Fibroblast of peridontal ligament (primary cell): Measurements from ENCODE around the gene HCN3.
A peak's percentile ranks its signal among the peaks of the same experiment; 100 is the strongest.
"Not testable (repeated sequence)": the region's sequence is repeated elsewhere in the genome, so short reads cannot be mapped to it uniquely, and the experiment has no call there.

Source experiments
- DNase-seq: peaks from one replicate; pipeline ENCODE4 v3.0.0-alpha.2; 2010; ENCODE audit errors: extremely low read depth

HCN3 gene

GRCh38 chr1:155284476-155284875 lies 7.2 kb downstream of the HCN3 start:
- DNase-seq: no peak

DNA sequence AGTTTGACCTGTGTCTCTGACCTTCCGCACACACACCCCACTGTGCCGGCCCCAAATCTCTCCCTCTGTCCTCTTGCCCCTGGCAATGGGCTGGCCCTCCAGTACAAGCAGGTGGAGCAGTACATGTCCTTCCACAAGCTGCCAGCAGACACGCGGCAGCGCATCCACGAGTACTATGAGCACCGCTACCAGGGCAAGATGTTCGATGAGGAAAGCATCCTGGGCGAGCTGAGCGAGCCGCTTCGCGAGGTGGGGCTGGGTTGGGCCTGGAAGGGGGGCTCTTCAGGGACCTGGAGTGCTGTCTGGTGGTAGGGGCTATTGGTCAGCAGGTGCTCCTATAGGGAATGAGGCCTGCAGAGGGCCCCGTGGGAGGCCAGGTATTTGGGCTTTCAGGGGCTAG lies 7.8 kb downstream of the HCN3 start:
- DNase-seq: no peak

- no peak for DNase-seq
These were observed 8.4 kb downstream of the HCN3 start for GRCh38 chr1:155285631-155286044.

GRCh38 chr1:155286544-155286943 lies 9.3 kb downstream of the HCN3 start:
- no peak for DNase-seq

DNA sequence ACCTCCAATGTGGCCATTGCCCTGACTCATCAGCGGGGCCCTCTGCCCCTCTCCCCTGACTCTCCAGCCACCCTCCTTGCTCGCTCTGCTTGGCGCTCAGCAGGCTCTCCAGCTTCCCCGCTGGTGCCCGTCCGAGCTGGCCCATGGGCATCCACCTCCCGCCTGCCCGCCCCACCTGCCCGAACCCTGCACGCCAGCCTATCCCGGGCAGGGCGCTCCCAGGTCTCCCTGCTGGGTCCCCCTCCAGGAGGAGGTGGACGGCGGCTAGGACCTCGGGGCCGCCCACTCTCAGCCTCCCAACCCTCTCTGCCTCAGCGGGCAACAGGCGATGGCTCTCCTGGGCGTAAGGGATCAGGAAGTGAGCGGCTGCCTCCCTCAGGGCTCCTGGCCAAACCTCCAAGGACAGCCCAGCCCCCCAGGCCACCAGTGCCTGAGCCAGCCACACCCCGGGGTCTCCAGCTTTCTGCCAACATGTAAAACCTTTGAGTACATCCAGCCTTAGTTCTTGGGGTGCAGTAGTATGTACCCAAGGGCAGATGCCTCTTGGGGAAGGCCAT lies 10.8 kb downstream of the HCN3 start:
- no peak for DNase-seq

GRCh38 chr1:155291006-155291405 lies 13.7 kb downstream of the HCN3 start:
- DNase-seq: not testable (repeated sequence)

DNA sequence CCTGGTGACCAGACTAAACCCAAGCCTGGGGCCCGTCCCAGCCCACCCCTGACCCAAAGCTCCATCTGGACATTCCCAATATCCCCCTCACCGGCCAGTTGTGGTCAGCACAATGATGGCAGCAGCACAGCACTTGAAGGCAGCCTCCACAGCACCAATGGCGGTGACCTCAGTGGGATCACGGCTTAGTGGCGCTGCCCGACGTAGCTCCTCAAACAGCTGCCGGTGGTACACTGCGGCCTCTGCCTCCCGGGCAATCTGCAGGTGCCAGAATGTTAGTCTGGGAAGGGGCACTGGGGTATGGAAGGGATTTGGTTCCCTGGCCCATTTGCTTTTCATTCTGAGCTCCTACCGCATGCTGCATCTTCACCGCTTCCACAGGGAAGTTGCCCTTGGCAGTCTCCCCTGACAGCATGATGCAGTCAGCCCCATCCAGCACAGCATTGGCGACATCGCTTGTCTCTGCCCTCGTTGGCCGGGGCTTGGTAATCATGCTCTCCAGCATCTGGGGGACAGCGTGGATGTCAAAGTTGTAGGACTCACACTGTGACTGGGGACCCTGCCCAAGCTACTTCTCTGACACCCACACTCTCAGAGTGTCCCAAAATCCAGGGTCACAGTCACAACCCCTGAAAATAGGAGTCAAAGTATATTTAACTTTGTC lies 16.0 kb downstream of the HCN3 start:
- no peak for DNase-seq

GRCh38 chr1:155294520-155295182 lies 17.4 kb downstream of the HCN3 start:
- DNase-seq: no peak

DNA sequence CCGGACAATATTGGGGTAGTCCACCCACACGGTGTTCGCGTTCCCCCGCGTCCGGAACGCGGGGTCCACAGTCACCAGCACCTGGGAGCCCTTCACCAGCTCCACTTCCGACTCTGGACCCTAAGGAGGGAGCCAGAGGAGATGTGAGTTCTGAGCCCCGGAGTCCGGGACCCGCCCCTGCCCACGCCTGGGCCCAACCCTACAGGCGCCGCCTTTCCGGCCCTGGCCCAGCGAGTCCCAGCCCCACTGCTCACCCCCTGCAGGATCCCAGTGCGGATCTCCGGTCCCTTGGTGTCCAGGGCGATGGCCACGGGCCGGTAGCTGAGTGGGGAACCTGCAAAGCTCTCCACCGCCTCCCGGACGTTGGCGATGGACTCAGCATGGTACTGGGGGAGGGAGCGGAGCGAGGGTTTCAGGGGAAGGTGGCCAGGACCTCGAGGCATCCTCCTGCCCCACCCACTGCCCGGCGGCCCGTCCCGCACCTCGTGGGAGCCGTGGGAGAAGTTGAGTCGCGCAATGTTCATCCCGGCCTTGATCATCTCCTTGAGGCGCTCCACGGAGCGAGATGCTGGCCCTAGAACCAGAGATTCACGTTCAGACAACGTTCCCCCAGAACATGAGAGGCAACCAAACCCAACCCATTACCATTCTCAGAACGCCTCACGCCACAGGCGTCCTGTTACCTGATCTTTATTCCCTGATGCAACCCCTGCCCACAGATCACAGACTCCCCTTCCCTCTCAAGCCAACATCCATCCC lies 18.1 kb downstream of the HCN3 start:
- no peak for DNase-seq

GRCh38 chr1:155295942-155296267 lies 18.6 kb downstream of the HCN3 start:
- DNase-seq: no peak

DNA sequence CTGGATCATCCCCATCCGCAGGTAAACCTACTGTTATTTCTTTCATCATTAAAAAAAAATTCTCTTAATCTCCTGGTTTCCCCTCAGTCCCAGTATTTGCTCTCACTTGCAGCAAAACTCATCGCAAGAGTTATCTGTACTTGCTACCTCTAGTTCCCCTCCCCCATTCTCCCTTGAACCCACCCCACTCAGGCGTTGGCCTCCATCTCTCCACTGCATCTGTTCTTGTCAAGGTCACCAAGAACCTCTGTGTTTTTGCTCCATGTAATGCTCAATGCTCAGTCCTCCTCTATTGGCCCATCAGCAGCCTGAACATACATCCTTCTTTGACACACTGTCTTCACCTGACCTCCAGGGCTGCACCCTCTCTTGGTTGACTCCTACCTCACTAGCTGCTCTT lies 19.4 kb downstream of the HCN3 start:
- no peak for DNase-seq

DNA sequence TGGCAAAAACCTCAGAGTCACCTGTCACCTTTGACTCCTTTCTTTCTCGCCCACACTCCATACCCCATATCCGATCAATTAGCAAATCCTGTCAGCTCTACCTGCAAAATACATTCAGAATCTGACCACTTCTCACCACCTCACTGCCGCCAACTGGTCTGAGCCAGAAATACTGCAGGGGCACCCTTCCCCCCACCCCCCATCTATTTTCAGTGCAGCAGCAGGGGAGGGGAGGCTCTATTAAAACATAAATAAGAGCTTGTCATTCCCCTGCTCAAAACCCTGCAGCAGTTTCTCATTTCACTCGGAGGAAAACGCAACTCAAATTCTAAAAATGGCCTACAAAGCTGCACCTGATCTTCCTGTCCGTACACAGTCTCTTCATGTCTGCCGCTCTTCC lies 20.1 kb downstream of the HCN3 start:
- DNase-seq: no peak

GRCh38 chr1:155300024-155300423 lies 22.8 kb downstream of the HCN3 start:
- DNase-seq: no peak

DNA sequence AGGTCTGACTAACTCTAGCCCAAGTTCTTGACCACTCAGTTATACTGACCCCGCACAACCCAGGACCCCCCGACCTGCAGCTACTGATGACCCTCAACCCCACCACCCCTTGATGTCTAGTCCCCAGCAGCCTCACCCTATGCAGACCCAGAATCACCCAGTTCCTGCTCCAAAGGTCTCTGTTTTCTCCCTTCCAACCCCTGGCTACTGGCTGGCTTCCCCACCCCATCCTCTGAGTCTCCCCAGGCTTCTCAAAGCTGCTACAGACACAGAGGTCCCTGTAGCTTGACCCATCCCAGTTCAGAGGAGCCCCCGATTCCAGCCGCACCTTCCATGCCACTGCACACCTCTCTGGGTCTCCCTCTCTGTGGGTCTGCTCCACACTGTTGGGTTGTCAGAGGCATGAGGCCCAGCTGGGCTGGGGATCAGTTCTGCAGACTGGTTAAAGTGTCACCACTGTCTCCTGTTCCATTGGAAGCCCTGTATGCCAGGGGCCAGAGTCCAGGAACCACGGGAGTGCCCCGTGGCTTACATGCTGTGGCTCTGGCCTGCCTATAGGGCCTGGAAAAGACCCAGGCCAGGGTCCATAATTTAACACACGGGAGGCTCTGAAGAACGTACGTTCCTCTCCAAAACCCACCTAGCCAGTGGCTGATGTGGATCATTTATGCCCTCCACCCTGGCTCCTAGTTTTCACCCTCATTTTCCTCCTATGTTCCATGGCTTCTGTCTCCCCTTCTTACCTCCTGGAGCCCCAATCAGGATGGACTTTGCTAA lies 23.5 kb downstream of the HCN3 start:
- no peak for DNase-seq

- DNase-seq: no peak
These were observed 24.1 kb downstream of the HCN3 start, which contains the start of gene PKLR for GRCh38 chr1:155301342-155301841. Gene PKLR, minus strand, starts transcription at chr1:155301438. Its CDS starts 43 bp downstream, at chr1:155301395.

GRCh38 chr1:155304558-155305063 lies 27.3 kb downstream of the HCN3 start:
- no peak for DNase-seq

DNA sequence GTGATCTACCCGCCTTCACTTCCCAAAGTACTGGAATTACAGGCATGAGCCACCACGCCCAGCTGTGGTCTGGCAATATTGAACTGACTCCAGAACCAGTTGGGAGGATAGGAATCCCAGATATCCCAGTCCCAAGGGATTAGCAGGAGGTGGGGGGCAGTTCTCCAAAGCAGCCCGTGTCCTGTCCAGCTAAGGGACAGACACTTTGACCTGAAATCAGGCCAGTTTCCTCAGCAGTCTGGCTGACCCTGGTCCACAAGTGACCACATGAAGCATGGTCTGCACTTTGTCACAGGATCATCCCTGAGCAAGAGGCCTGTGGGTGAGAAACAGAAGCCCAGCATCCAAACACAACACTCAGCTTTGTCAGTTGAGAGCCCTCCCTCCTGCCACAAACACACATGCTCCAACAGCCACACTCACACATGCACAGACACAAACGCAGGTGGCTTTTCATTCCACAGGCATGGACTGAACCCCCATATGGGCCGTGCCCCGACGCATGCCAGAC lies 28.7 kb downstream of the HCN3 start:
- peak; percentile 51 for DNase-seq

DNA sequence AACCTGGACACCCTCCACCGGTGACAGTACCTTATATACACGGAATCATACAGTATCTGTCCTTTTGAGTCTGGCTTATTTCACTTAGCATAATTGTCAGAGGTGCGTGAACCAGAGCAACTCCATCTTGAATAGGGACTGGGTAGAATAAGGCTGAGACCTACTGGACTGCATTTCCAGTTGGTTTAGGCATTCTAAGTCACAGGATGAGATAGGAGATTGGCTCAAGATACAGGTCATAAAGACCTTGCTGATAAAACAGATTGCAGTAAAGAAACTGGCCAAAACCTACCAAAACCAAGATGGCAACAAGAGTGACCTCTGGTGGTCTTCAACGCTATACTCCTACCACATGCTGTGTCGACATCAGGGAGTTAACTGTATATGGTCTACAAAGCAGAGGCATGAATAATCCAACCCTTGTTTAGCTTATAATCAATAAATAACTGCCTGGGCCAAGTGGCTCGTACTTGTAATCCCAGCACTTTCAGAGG lies 30.0 kb downstream of the HCN3 start:
- DNase-seq: peak; percentile 74

DNA sequence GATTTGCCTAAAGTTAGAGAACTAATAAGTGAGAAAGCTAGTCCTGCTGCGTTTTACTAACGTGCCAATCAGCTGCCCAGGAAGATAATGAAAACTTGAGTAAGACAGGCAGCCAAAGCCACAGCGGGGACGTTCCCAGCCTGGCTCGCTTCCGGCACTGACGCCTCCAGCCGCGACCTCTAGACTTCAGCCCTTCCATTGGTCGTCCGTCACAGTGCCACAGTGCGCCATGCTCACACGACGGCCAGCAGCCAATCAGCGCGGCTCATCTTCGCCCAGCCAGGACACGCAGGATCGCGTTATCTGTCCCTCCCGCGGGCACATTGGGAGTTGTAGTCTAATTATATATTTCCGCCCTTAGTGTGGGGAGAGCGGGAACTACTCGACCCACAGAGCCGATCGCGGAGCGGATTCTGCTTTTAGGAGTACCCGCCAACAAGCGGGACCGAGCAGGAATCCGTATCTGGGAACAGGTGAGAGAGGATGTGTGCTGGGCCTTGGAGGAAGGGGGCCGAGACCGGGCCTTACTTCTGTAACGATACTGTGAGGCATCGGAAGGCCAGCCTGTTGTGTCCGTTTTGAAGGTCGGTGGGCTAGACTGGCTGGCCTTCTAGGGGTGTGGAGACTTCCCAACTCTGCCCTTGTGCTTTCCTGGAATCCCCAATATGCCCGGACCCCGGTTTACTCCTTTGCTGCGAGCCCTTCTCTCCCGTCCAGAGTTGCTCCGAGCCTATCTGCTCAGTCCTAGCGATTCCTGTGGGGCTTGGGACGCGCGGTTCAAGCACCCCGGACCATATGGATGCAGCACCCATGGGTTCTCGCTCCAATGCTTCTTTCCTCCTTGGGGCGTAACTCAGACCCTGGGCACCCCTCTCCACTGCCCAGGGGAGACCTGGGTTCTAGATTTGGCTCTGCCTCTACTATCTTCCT lies 31.5 kb downstream of the HCN3 start, which contains the start of gene FDPS:
Gene FDPS (plus strand): TSS at position 374 of the 930 bp plus-strand sequence. CDS start 924 bp downstream, outside the sequence.
- peak; percentile 99 for DNase-seq
